ENCODE results near the gene TMEM191B. TPM values are rescaled to one million over a fixed set of nuclear protein-coding genes. Genes with fewer than 3 reads are reported as not detected.
"Not testable (repeated sequence)": the region's sequence is repeated elsewhere in the genome, so short reads cannot be mapped to it uniquely, and the experiment has no call there.

The TMEM191B gene
- total RNA-seq, 1 experiment from 2014 or later, result 0.51 TPM

DNA sequence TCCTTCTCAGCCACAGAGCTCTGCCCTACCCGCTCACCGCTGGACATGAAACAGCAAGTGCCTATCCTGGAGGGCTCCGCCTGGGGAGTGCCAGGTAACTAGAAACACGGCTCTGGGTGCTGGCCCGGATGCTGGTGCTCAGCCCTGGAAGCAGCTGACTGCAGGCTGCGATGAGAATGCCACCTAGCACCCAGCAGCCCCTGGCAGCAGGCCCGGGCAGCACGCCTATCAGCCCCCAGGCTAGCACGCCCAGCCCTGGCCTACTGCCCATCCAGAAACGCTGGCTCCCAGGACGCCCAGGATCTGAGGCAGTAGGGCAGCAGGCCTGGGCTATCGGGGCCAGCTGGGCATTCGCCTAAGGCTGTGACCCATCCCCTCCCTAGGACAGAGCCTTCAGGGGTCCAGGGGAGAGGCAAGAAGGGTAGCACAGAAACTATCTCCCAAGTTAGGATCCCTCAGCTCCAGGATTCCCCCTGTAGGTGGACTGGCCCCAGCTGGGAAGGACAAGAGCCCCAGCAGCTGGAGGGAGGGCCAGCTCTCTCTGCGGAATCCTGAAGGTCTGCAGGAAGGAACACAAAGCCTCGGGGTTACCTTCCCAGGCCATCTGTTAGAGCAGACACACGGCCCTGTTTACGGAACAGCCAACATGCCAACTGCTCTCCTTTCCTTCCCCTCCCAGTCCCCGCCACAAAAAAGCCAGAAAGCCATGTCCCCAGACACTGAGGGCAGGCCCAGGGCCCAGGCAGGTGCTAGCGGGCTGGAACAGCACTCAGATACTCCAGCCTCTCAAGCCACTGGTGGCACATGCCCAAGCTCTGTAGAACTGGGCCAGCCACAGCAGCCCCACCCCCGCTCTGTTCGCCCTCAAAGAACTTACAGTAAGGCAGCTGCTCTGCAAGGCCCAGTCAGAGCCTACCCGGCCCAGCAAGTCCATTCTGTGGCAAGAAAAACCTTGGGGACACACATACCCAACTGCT lies 27.0 kb downstream of the TMEM191B start:
- DNase-seq (ENCODE audit: low read depth), result not testable (repeated sequence)

GRCh38 chr22:18558516-18558915 lies 30.9 kb downstream of the TMEM191B start:
- DNase-seq (ENCODE audit: low read depth), result not testable (repeated sequence)

DNA sequence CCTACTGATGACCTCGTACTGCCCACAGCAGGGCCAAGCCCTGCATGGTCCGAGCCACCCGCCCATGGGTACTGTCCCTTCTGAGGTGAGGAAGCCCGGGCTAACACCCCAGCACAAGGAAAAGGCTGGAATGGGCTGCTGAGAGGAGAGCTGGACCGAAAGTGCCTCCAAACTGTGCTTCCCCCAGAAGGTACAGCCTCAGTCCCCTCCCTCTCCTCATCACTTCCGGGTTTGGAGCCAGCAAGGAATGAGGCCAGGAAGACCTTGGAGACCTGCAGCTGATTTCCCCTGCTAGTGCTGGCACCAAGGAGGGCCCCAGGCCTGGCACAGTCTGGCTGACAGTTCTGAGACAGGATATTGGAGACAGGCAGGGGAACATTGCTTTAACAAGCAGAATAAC lies 31.3 kb downstream of the TMEM191B start:
- DNase-seq (ENCODE audit: low read depth), result not testable (repeated sequence)

DNA sequence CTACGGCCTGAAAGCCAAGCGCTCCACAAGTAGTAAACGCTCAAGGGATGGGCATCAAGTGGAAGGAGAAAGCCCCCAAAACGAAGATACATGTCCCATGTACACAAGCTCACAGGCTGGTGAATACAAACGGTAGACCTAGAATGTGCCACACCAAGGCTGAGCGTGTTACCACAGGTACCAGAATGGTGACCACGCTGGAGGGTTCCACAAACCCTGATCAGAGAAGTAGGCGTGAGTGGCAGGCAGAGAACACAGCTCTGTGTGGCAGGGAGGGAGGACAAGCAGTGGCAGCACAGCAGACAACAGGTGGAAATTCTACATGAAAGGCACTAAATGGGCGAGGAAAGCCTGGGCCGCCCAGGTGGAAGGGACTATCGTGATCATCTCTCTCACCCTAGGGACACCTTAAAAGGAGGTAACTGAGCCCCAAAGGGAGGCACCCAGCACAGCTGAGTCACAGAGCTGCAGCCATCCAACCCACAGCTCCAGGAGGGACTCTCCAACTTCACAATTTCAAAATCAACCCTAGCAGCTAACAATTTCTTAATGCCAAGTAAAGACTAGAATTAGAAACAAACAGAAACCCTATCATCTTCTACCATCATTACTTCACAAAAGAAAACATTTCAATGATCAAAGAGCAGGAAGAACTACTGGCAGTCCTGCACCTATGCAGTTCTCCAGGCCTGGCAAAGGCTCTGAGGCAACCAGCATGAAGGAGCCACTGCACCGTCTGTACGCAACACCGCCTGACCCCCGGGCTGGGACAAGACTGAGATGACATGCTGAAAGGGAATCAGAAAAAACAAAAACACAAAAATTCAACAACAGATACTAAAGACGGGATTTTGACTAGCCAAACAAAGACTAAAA lies 32.7 kb downstream of the TMEM191B start:
- DNase-seq (ENCODE audit: low read depth), result not testable (repeated sequence)

- DNase-seq (ENCODE audit: low read depth), result not testable (repeated sequence)
Observed at GRCh38 chr22:18570509-18571246, 43.1 kb downstream of the TMEM191B start.

GRCh38 chr22:18573483-18574164 lies 46.0 kb downstream of the TMEM191B start:
- not testable (repeated sequence) for DNase-seq (ENCODE audit: low read depth)

GRCh38 chr22:18574555-18574954 lies 47.0 kb downstream of the TMEM191B start:
- DNase-seq (ENCODE audit: low read depth), result not testable (repeated sequence)

GRCh38 chr22:18575686-18576085 lies 48.1 kb downstream of the TMEM191B start:
- DNase-seq (ENCODE audit: low read depth), result not testable (repeated sequence)

DNA sequence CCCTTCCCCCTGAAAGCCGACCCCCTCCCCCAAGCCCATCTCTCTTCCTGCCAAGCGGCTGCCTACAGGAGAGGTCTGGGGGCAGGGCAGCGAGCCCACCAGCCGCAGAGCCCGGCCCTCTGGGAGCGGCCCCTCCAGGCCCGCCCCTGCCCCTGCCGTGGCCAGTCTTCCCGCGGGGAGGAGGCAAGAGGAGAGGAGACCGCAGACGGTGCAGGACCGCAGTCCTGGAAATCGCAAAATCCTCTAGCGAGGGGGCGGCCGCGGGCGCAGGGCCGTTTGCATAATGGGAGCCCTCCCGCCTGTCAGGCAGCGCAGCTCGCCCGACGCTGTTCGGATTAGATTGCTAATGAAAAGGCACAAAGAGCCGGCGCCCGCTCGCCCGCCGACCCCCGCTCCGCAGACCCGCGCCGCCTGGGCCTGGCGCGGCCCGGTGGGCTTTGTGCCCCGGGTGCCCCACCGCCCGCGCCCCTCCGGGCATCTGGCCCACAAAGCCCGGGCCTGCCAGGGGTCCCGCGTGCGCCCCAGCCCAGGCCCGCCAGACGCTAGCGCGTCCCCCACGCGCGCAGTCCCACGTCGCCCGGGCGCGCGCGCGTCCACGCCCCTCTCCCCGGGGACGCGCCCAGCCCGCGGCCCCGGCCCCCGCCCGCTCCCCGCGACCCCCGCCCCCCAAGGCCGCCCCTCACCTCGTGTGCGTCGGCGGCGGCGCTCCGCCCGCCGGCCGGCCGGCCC lies 49.7 kb downstream of the TMEM191B start:
- DNase-seq (ENCODE audit: low read depth), result not testable (repeated sequence)

DNA sequence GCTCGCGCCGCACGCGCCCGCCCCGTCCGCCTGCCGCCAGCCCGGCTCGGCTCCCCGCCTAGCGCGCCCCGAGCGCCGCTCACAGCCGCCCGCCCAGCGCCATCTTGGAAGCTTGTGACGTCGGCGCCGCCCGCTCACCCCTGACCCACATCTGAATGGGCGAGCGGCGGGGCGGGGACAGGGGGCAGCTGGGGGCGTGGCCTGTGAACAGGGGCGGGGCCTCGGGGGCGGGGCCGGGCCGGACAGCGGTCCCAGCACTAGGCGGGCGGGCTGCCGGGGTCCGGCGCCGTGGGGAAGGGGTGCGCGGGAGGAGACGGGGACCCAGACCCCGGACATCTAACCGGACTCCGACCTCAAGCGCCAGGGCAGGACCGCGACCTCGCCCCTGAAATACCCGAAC lies 50.2 kb downstream of the TMEM191B start:
- not testable (repeated sequence) for DNase-seq (ENCODE audit: low read depth)

Other genes with a start within 250 kb of the TMEM191B start
- gene GGTLC3, start 9.6 kb upstream of the TMEM191B start, total RNA-seq (2014; rRNA removed; shearing (Covaris generic)), result not detected in 2 replicates
- 0.97 and 1.0 TPM in 2 replicates for gene RIMBP3, start 84.1 kb downstream of the TMEM191B start, total RNA-seq (2014; rRNA removed; shearing (Covaris generic))